ENCODE data around the gene ATR. TPM values are rescaled to one million over a fixed set of nuclear protein-coding genes. Genes with fewer than 3 reads are reported as not detected.

The ATR gene
- total RNA-seq, 1 experiment from 2014 or later: 32.8 TPM

DNA sequence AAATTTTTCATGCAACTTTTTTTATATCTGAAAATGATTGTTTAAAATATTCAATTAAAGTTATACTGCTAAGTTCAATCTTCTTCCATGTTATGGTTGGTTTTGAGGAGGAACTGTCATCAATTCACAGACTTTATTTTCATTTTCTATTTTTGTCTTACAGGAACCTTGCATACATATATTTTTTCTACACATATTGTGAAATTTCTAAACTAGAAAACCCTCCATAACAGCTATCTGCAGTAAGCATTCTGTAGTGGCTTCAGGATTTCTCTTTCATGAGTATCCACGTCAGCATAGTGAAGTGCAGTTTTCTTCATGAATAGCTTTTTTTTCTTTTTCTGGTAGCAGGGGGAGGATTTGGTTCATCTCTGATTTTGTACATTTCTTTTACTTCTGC is 48.2 kb downstream of the ATR start:
- DNase-seq (ENCODE audit: low read depth): no peak

DNA sequence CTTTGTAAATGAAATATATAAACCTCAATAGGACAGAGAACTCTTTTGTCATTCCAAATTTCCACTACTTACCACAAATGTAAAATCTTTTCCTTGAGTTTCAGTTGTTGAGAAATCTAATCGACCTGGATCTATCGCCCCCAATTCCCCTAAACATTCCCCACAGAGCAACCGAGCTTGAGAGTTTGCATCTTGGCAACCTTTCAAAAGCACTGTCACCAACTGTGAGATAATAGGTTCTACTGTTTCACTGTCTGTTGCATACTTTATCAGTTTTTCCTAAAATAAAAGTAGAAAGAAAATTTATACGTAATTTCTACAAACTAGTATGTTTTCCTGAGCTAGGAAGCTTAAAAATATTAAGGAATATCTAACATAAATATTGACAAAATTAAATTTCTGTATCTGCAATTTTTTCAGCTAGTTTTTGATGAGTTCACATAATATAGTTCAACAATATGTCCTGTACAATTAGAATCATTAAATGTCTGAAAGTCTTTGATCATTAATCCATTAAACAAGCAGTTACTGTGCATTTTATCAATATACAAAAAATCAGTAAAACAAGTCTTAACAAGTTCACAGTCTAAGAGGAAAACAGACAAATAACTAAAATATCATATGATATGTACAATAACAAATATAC is 54.5 kb downstream of the ATR start:
- DNase-seq (ENCODE audit: low read depth): no peak

DNA sequence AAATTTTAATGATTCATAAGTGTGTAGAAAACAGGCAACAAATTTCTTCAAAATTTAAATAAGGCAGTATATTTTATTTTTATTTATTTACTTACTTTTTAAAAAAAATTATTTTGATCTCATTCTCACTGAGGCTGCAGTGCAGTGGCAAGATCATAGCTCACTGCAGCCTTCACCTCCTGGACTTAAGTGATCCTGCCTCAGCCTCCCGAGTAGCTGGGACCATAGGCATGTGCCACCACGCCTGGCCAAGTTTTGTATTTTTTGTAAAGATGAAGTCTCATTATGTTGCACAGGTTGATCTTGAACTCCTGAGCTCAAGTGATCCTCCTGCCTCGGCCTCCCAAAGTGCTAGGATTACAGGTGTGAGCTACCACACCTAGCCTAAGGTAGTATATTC is 69.5 kb downstream of the ATR start:
- no peak for DNase-seq (ENCODE audit: low read depth)

- no peak for DNase-seq (ENCODE audit: low read depth)
These were observed 71.3 kb downstream of the ATR start for GRCh38 chr3:142507241-142507640.

GRCh38 chr3:142502187-142502985 is 76.1 kb downstream of the ATR start:
- DNase-seq (ENCODE audit: low read depth): no peak

- DNase-seq (ENCODE audit: low read depth): peak; percentile 60
These were observed 77.3 kb downstream of the ATR start for GRCh38 chr3:142501004-142501926.

DNA sequence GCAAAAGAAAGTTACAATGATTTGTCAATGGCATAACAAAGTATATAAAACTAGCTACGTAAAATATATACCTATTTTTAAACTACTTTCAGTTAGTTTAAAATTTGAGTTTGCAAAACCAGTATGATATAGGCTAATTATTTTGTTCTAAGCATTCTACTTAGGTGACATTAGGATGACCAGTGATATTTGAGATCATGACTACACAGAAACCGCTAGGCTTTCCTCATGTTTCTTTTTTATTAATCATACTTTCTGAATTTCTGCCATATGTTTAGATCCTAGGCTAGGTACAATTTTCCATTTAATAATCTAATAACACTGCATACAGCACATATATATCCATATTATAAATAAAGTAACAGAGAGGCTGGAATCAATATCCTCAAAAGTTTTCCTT is 78.3 kb downstream of the ATR start:
- no peak for DNase-seq (ENCODE audit: low read depth)

- no peak for DNase-seq (ENCODE audit: low read depth)
These were observed 79.9 kb downstream of the ATR start for GRCh38 chr3:142498397-142499180.

- no peak for DNase-seq (ENCODE audit: low read depth)
These were observed 80.8 kb downstream of the ATR start for GRCh38 chr3:142497729-142498128.

DNA sequence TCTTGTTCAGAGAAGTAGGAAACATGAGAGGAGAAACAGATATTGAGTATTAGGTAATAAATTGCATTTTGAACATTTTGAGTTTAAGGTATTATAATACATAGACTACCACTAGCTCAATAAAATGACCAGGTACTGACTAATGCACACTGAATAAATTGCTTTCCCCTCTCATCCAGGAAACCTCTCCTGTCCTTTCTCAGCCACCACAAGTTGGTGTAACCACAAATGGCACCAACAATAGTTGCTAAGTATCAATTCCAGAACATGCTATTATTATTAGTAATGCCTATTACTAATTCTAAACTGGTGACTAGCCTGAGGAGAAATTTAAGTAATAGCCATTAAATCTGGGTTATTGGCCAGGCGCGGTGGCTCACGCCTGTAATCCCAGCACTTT is 83.4 kb downstream of the ATR start:
- no peak for DNase-seq (ENCODE audit: low read depth)

GRCh38 chr3:142492184-142492583 is 86.3 kb downstream of the ATR start:
- DNase-seq (ENCODE audit: low read depth): no peak

- no peak for DNase-seq (ENCODE audit: low read depth)
These were observed 88.8 kb downstream of the ATR start for GRCh38 chr3:142489572-142490323.

GRCh38 chr3:142484912-142485435 is 93.6 kb downstream of the ATR start:
- no peak for DNase-seq (ENCODE audit: low read depth)

DNA sequence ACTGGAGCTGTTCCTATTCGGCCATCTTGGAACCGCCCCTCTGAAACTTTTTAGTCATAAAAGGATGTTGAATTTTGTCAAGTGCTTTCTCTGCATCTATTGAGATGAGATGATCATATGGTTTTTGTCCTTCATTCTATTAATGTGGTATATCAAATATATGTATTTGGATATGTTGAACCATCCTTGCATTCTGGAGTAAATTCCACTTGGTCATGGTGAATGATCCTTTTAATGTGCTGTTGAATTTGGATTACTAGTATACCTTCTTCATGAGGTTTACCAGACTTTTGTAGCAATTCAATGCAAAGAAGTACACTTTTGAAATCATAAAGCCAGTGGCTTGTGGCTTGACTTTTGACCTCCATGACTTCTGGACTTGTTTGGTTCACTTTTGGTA is 97.3 kb downstream of the ATR start:
- DNase-seq (ENCODE audit: low read depth): no peak

- DNase-seq (ENCODE audit: low read depth): no peak
These were observed 107.7 kb downstream of the ATR start for GRCh38 chr3:142470826-142471225.

GRCh38 chr3:142468456-142468855 is 110.1 kb downstream of the ATR start:
- no peak for DNase-seq (ENCODE audit: low read depth)

DNA sequence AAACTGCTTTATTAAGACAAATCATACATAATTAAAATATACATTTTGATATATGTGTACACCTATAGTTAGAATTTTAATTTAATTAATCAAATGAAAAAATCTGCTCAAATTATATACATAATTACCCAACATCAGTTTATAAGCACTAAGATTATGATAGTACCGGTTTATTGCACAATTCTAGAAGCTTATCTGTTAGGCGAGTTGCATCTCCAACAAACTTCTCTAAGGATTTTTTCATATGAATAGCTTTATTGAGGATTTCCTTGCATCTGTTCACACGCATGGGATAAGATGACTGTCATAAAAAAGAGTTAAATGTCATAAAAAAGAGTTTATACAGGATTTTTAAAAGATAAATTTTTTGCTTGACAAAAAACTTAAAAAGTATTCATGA is 110.8 kb downstream of the ATR start:
- no peak for DNase-seq (ENCODE audit: low read depth)

GRCh38 chr3:142460689-142461088 is 117.8 kb downstream of the ATR start:
- DNase-seq (ENCODE audit: low read depth): no peak

DNA sequence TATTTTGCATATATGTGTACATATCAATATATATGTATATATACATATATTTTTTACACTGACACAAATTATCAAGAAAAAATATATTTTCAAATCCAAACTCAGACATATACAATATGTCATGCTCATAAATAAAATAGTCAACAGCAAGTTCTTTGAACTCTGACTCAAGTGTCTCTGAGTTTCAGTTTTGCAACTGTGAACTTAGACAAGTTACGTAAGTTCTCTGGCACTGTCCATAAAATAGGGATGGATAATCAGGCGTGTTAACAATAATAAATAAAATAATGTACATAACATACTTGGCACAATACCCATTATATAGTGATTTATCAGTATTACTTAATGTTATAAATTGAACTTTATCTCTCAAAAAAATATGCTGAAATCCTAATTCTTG is 118.6 kb downstream of the ATR start:
- DNase-seq (ENCODE audit: low read depth): no peak

GRCh38 chr3:142459096-142459495 is 119.4 kb downstream of the ATR start:
- no peak for DNase-seq (ENCODE audit: low read depth)

Measured in HT1080 (cell line).